ENCODE data around the gene MED10.

MED10 gene

DNA sequence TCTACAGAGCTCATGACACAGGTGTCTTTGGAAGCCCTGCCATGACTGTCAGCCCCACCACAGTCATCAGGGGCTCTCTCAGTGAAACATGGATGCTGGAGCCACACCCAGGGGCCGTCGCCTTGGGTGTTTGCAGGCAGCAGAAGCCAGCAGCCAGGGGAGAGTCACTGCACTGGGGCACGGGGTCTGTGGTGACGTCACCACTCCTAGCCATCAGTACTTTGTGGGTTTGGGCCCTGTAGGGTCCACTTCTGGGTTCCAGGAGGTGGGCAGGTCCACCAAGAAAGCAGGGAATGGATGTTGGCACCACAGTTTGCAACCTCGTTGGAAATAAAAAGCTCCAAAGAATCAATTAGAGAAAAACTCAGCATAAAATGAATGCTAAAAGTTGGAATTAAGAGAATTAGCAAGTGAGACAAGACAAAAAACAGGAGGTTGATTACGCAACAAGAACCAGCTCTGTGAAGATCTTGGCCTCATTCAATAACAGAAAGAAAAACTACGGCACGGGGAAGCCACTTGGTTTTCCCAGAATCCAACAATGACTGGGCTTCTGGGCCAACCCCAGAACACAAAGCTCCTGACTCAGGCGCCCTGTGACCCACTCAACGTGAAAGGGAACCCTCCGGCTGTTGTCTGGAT, 34.3 kb downstream of the MED10 start:
- TF ChIP-seq, protein P1, sequence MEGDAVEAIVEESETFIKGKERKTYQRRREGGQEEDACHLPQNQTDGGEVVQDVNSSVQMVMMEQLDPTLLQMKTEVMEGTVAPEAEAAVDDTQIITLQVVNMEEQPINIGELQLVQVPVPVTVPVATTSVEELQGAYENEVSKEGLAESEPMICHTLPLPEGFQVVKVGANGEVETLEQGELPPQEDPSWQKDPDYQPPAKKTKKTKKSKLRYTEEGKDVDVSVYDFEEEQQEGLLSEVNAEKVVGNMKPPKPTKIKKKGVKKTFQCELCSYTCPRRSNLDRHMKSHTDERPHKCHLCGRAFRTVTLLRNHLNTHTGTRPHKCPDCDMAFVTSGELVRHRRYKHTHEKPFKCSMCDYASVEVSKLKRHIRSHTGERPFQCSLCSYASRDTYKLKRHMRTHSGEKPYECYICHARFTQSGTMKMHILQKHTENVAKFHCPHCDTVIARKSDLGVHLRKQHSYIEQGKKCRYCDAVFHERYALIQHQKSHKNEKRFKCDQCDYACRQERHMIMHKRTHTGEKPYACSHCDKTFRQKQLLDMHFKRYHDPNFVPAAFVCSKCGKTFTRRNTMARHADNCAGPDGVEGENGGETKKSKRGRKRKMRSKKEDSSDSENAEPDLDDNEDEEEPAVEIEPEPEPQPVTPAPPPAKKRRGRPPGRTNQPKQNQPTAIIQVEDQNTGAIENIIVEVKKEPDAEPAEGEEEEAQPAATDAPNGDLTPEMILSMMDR (IDR thresholded peaks at IDR 0.05; ENCODE audit: low read depth, low read length) = no peak
- no peak for DNase-seq (ENCODE audit: low read depth in 2 of 2)

DNA sequence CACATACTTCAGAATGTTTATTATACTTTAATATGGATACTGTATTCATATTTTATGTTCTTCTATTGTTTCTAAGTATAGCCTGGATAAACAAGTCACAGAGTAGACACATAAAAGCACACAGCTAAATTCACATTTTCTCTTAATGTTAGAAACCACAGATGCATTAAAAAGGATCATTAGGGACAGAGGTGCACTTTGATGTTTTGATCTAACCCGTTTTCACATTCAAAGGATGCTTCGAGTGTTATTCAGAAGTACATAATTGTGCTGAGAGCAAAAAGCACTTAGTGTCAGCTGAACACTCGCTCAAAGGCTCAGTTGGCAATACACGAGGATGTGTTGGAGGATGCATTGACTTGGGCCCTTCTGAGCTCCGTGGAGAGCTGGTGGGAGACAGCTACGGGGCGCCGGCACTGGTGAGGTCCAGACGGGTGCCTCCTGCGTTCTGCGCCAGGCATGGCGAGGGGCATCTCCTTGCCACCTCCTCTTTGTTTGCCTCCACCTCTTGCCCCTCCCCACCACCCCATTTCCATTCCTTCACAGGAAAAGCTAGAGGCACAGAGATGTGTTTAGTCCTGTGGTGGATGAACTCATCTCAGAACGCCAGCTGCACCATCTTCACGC, 35.5 kb downstream of the MED10 start:
- TF ChIP-seq, protein P1 (IDR thresholded peaks at IDR 0.05; ENCODE audit: low read depth, low read length) = no peak
- no peak for DNase-seq (ENCODE audit: low read depth in 2 of 2)
- H3K4me3 ChIP-seq (replicated peaks in 1 of 2; ENCODE audit: low read depth in 2 of 2, low read length in 2 of 2) = no peak overlapping the region

More for the DNA sequence above, 34.3 kb downstream of the MED10 start:
- no peak overlapping the region for H3K4me3 ChIP-seq (replicated peaks in 1 of 2; ENCODE audit: low read depth in 2 of 2, low read length in 2 of 2)

DNA sequence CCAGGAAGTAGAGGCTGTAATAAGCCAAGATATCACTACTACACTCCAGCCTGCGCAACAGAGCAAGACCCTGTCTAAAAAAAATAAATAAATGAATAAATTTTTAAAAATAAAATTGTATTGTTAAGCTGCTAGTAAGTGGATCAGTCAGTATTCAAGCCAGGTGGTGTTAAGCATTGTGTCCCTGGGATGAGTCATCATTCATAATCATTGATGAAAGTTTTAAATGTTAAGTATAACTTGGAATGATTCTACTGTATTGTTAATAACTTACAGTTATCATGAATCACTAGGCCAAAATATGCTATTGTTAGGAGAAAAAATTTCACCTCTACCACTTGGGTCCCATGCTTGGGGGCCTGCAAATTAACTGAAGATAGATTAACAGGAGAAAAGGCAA, 38.2 kb downstream of the MED10 start:
- no peak overlapping the region for H3K4me3 ChIP-seq (replicated peaks in 1 of 2; ENCODE audit: low read depth in 2 of 2, low read length in 2 of 2)
- TF ChIP-seq, protein P1 (IDR thresholded peaks at IDR 0.05; ENCODE audit: low read depth, low read length) = no peak
- peak in 1 of 2 donors; percentile 29 for DNase-seq (ENCODE audit: low read depth in 2 of 2)

DNA sequence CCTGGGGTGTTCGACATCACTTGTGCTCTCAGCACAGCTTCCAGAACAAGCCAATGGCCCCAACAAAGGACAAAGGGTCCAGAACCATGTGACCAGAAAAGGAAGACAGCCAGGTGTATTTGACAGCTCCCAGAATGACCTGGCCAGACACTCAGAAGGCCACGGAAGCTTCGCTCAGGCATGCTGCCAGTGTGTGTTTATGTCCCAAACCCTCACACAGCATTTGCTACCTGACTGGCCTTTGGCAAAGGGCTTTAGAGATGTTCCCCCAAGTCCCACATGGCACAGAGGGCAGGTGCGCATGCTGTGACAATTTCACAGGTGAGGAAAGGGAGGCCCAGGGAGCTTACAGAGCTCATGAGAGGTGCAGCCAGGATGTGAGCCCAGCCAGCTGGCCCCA, 39.5 kb downstream of the MED10 start:
- no peak overlapping the region for H3K4me3 ChIP-seq (replicated peaks in 1 of 2; ENCODE audit: low read depth in 2 of 2, low read length in 2 of 2)
- DNase-seq (ENCODE audit: low read depth in 2 of 2) = no peak
- TF ChIP-seq, protein P1 (IDR thresholded peaks at IDR 0.05; ENCODE audit: low read depth, low read length) = no peak

DNA sequence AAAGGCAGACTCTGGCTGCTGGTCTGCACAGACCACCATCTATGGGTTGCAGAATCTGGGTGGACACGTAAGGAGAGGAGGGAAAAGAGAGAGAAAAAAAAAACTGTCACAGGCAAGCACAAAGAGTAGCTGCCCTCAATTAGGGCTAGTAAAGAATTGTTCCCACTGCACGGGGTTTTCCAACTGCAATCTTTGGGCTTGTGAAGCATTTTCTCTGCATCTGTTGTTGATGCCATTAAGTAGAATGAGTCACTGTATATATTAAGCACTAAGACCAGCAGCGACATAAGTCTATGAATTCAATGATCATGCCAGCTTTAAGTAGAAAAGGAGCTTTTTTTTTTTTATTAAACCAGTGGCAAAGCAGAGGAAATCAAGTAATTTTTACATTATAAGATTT, 40.2 kb downstream of the MED10 start:
- no peak overlapping the region for H3K4me3 ChIP-seq (replicated peaks in 1 of 2; ENCODE audit: low read depth in 2 of 2, low read length in 2 of 2)
- TF ChIP-seq, protein P1 (IDR thresholded peaks at IDR 0.05; ENCODE audit: low read depth, low read length) = no peak
- no peak for DNase-seq (ENCODE audit: low read depth in 2 of 2)

DNA sequence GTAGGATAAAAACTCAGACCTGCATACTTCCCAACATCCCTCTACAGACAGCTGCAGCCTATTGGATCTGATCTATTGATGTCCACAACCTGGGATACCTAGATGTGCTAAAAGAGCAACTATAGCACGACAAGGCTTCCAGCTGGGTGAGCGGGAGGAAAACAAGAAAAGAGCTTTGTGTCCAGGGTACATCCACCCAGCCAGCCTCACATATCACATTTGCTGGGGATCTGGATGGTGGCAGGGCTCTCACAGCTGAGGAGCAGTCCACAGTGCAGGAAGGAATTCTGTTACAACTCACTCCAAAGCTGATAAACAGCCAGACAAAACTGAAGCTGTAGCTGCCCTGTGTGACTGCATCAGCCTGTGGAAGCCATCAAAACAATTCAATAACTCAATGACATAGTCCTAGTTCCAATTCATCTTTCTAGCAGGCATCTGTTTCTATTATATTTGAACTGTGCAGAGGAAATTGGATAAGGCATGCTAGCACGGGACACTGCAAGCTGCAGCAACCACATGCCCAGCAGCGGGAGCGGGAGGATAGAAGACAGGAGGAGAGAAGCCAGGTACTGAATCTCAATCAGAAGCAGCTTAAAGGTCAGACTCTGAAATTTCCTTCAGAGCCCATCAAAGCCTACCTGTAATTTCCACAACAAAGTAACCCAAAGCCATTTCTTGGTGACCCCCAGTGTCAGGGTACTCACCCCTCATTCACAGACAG, 45.0 kb downstream of the MED10 start:
- H3K4me3 ChIP-seq (replicated peaks in 1 of 2; ENCODE audit: low read depth in 2 of 2, low read length in 2 of 2) = no peak overlapping the region
- TF ChIP-seq, protein P1 (IDR thresholded peaks at IDR 0.05; ENCODE audit: low read depth, low read length) = no peak
- no peak for DNase-seq (ENCODE audit: low read depth in 2 of 2)
